Measurements from ENCODE around the gene CCDC33.

Gene CCDC33

DNA sequence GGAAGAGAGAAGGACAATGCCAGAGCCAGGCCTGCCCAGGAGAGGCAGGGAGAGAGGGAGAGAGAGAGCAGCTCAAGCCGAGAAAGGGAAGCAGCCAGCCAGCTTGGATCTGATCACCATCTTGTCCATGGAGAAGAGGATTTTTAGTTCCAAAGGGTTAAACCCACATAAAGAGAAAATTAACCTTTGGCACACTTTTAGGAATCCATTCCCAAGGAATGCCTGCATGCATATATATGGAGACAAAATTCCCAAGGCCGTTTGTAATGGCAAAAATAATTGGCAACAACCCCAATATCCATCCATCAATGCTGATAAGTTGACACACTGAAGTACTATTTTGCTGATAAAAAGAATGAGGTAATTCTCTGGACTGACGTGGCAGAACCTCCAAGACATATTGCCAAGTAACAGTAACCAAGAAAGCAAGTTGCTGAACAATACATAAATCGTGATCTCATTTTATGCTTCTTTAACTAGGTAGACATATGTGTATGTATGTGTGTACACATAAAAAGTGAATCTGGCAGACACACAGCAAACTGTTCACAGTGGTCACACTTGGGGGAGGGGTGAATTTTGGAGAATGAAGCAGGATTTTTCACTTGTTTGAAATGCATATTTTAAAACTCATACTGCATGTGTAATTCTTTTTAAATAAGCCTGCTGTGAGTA lies 26.0 kb upstream of the CCDC33 start:
- no peak overlapping the region for H3K27ac ChIP-seq (ENCODE audit: low read length)
- no peak overlapping the region for H2AFZ ChIP-seq (ENCODE audit: low read depth, low read length)
- no peak for DNase-seq
- no peak for TF ChIP-seq CTCF (IDR thresholded peaks at IDR 0.05; ENCODE audit: borderline replicate concordance, extremely low read depth, low read length, poor library complexity, severe bottlenecking)
- H3K4me1 ChIP-seq (ENCODE audit: insufficient read depth, low read length), result 0 out of 2 replicates have a peak, but pooled peaks cover 3% of the 10 kb centered on the region
- H3K4me3 ChIP-seq (ENCODE audit: low read depth in 1 of 2, low read length in 2 of 2), result no peak overlapping the region
- H3K79me2 ChIP-seq (ENCODE audit: insufficient read depth, low read length), result no peaks in the 10 kb centered on the region
- H4K20me1 ChIP-seq (ENCODE audit: insufficient read depth, low read length), result no peaks in the 10 kb centered on the region
- no peak for ATAC-seq (ENCODE audit: insufficient read depth, low read depth)
- H3K36me3 ChIP-seq (ENCODE audit: insufficient read depth, low read length), result no peaks in the 10 kb centered on the region
- no peak overlapping the region for H3K9ac ChIP-seq (ENCODE audit: low read depth, low read length)
- H3K27me3 ChIP-seq (ENCODE audit: insufficient read depth, low read length, poor library complexity), result peaks cover 22% of the 10 kb centered on the region
- H3K4me2 ChIP-seq (ENCODE audit: insufficient read depth, low read length), result no peak overlapping the region
- no peaks in the 10 kb centered on the region for H3K9me3 ChIP-seq (ENCODE audit: insufficient read depth, low read length, severe bottlenecking)

DNA sequence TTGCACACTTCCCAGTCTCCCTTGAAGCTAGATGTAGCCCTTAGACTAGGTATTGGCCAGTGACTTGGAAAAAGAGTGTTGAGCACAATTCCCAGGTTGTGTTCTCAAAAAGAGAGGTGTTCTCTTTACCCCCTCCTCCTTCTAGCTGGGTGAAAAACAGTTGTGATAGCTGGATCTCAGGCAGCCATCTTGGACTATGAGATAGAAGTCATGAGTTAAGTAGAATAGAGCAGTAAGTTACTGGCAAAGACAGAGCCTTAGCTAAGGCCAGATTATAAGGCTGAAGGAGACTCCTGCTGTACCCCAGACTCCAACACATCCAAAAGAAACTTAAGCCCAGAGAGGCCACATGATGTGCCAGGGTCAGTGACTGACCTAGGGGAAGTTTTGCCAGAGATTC lies 25.4 kb upstream of the CCDC33 start:
- H3K79me2 ChIP-seq (ENCODE audit: insufficient read depth, low read length), result no peaks in the 10 kb centered on the region
- no peaks in the 10 kb centered on the region for H3K9me3 ChIP-seq (ENCODE audit: insufficient read depth, low read length, severe bottlenecking)
- no peaks in the 10 kb centered on the region for H4K20me1 ChIP-seq (ENCODE audit: insufficient read depth, low read length)
- peaks cover 22% of the 10 kb centered on the region for H3K27me3 ChIP-seq (ENCODE audit: insufficient read depth, low read length, poor library complexity)
- H3K4me2 ChIP-seq (ENCODE audit: insufficient read depth, low read length), result no peak overlapping the region
- TF ChIP-seq EZH2 (IDR thresholded peaks at IDR 0.05; ENCODE audit: borderline replicate concordance, low read depth, low read length, severe bottlenecking) (no peak), CTCF (IDR thresholded peaks at IDR 0.05; ENCODE audit: borderline replicate concordance, extremely low read depth, low read length, poor library complexity, severe bottlenecking) (no peak)
- H2AFZ ChIP-seq (ENCODE audit: low read depth, low read length), result no peak overlapping the region
- no peak overlapping the region for H3K4me3 ChIP-seq (ENCODE audit: low read depth in 1 of 2, low read length in 2 of 2)
- no peak for DNase-seq
- no peak for ATAC-seq (ENCODE audit: insufficient read depth, low read depth)
- no peak overlapping the region for H3K9ac ChIP-seq (ENCODE audit: low read depth, low read length)
- H3K36me3 ChIP-seq (ENCODE audit: insufficient read depth, low read length), result no peaks in the 10 kb centered on the region
- H3K27ac ChIP-seq (ENCODE audit: low read length), result no peak overlapping the region
- 0 out of 2 replicates have a peak, but pooled peaks cover 3% of the 10 kb centered on the region for H3K4me1 ChIP-seq (ENCODE audit: insufficient read depth, low read length)

GRCh38 chr15:74211656-74212055 lies 24.5 kb upstream of the CCDC33 start:
- H2AFZ ChIP-seq (ENCODE audit: low read depth, low read length), result no peak overlapping the region
- DNase-seq, result no peak
- TF ChIP-seq EZH2 (IDR thresholded peaks at IDR 0.05; ENCODE audit: borderline replicate concordance, low read depth, low read length, severe bottlenecking) (no peak), CTCF (IDR thresholded peaks at IDR 0.05; ENCODE audit: borderline replicate concordance, extremely low read depth, low read length, poor library complexity, severe bottlenecking) (no peak)
- no peaks in the 10 kb centered on the region for H3K9me3 ChIP-seq (ENCODE audit: insufficient read depth, low read length, severe bottlenecking)
- H3K27me3 ChIP-seq (ENCODE audit: insufficient read depth, low read length, poor library complexity), result peaks cover 22% of the 10 kb centered on the region
- no peak overlapping the region for H3K4me3 ChIP-seq (ENCODE audit: low read depth in 1 of 2, low read length in 2 of 2)
- H3K4me1 ChIP-seq (ENCODE audit: insufficient read depth, low read length), result 0 out of 2 replicates have a peak, but pooled peaks cover 3% of the 10 kb centered on the region
- ATAC-seq (ENCODE audit: insufficient read depth, low read depth), result no peak
- no peak overlapping the region for H3K27ac ChIP-seq (ENCODE audit: low read length)
- H3K79me2 ChIP-seq (ENCODE audit: insufficient read depth, low read length), result no peaks in the 10 kb centered on the region
- no peak overlapping the region for H3K9ac ChIP-seq (ENCODE audit: low read depth, low read length)
- no peaks in the 10 kb centered on the region for H4K20me1 ChIP-seq (ENCODE audit: insufficient read depth, low read length)
- no peaks in the 10 kb centered on the region for H3K36me3 ChIP-seq (ENCODE audit: insufficient read depth, low read length)
- H3K4me2 ChIP-seq (ENCODE audit: insufficient read depth, low read length), result no peak overlapping the region

Data from DND-41 (cell line).